PC-3 (cell line): ENCODE data around the gene ZNF358.

Experiments used
- EZH2 ChIP-seq: fragments of 300-600 bp; sonication (generic); IDR thresholded peaks from one replicate; pipeline ENCODE4 v1.6.1; 2017; ENCODE audit warnings: antibody characterized with exemption, mild to moderate bottlenecking, low read length; ENCODE audit not compliant: unreplicated experiment
- EZH2phosphoT487 ChIP-seq: fragments of 300-600 bp; sonication (generic); IDR thresholded peaks from 2 replicates; pipeline ENCODE4 v1.6.1; 2018; ENCODE audit warnings: mild to moderate bottlenecking, antibody characterized with exemption, low read length, borderline replicate concordance
- TF ChIP-seq, protein P1 (sequence below): fragments of 300-600 bp; sonication (generic); conservative IDR thresholded peaks from 2 replicates; pipeline ENCODE4 v1.5.1; 2017; ENCODE audit warnings: antibody characterized with exemption, low read depth, mild to moderate bottlenecking, low read length

DNA sequence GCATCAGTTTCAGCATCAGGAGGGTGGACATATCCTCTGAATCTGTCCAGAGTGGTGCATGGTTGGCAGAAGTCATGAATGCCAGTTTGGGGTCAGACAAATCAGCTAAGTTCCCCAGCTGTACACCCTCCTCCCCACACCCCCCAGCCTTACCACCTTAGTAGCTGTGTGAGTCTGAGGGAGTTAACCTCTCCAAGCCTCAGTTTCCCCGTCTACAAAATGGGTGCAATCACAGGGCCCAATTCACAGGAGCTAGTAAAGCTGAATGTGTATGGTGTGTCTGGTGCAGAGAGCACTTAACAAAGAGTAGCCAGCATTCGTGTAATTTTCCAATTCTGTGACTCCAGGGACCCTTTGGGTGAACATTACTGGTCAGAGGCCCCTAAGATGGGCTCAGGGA lies 13.4 kb upstream of the ZNF358 start:
- TF ChIP-seq, protein P1, sequence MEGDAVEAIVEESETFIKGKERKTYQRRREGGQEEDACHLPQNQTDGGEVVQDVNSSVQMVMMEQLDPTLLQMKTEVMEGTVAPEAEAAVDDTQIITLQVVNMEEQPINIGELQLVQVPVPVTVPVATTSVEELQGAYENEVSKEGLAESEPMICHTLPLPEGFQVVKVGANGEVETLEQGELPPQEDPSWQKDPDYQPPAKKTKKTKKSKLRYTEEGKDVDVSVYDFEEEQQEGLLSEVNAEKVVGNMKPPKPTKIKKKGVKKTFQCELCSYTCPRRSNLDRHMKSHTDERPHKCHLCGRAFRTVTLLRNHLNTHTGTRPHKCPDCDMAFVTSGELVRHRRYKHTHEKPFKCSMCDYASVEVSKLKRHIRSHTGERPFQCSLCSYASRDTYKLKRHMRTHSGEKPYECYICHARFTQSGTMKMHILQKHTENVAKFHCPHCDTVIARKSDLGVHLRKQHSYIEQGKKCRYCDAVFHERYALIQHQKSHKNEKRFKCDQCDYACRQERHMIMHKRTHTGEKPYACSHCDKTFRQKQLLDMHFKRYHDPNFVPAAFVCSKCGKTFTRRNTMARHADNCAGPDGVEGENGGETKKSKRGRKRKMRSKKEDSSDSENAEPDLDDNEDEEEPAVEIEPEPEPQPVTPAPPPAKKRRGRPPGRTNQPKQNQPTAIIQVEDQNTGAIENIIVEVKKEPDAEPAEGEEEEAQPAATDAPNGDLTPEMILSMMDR: no peak
- TF ChIP-seq EZH2: no peak
- no peak for TF ChIP-seq EZH2phosphoT487
